ENCODE results near the gene ARHGEF11.

The ARHGEF11 gene

GRCh38 chr1:156935505-156936128 lies 109.9 kb downstream of the ARHGEF11 start:
- H3K27ac ChIP-seq: no peak overlapping the region
- no peak for TF ChIP-seq ZFX (IDR thresholded peaks at IDR 0.05; ENCODE audit: borderline replicate concordance)
- TF ChIP-seq CTCF (IDR thresholded peaks at IDR 0.05): no peak

GRCh38 chr1:156933136-156933535 lies 112.4 kb downstream of the ARHGEF11 start:
- TF ChIP-seq CTCF (IDR thresholded peaks at IDR 0.05): no peak
- no peak overlapping the region for H3K27ac ChIP-seq

GRCh38 chr1:156931974-156932710 lies 113.4 kb downstream of the ARHGEF11 start:
- no peak overlapping the region for H3K27ac ChIP-seq
- TF ChIP-seq ZFX (IDR thresholded peaks at IDR 0.05; ENCODE audit: borderline replicate concordance) (no peak), CTCF (IDR thresholded peaks at IDR 0.05) (no peak)

GRCh38 chr1:156931211-156931952 lies 114.2 kb downstream of the ARHGEF11 start:
- no peak overlapping the region for H3K27ac ChIP-seq
- TF ChIP-seq CTCF (IDR thresholded peaks at IDR 0.05): no peak
- no peak for TF ChIP-seq ZFX (IDR thresholded peaks at IDR 0.05; ENCODE audit: borderline replicate concordance)

GRCh38 chr1:156930483-156930882 lies 115.1 kb downstream of the ARHGEF11 start:
- H3K27ac ChIP-seq: no peak overlapping the region
- TF ChIP-seq CTCF (IDR thresholded peaks at IDR 0.05) (no peak), ZFX (IDR thresholded peaks at IDR 0.05; ENCODE audit: borderline replicate concordance) (no peak)

GRCh38 chr1:156929596-156930238 lies 115.8 kb downstream of the ARHGEF11 start:
- TF ChIP-seq CTCF (IDR thresholded peaks at IDR 0.05): no peak
- no peak for TF ChIP-seq ZFX (IDR thresholded peaks at IDR 0.05; ENCODE audit: borderline replicate concordance)
- no peak overlapping the region for H3K27ac ChIP-seq

Data from 22Rv1 (cell line).